A549 (cell line): ENCODE data around the gene ALDH16A1. TPM values are rescaled to one million over a fixed set of nuclear protein-coding genes. Genes with fewer than 3 reads are reported as not detected.

Experiments
- ATAC-seq, 2 experiments: fragments of 200-7000 bp in 1 of 2; fragments of >200 bp in 1 of 2; cut with Nextera tagmentation in 1 of 2; cut with Tn5 transposase in 1 of 2; 3 replicates each; pipeline versions ENCODE4 v1.8.0 to v1.9.1; 2018 to 2020; ENCODE audit warnings: mild to moderate bottlenecking in 1 of 2, moderate library complexity in 1 of 2
- CTCF ChIA-PET: fragments of 300-600 bp; sonication (Branson Sonifier 250); formaldehyde crosslinking; extraction: SDS; loops from one replicate; lab custom pipeline; 2021; ENCODE audit warnings: antibody characterized with exemption, inconsistent platforms; lab: Yijun Ruan, JAX
- POLR2A ChIA-PET: fragments of 350-600 bp; formaldehyde crosslinking; extraction: SDS; loops from one replicate; lab custom pipeline; 2021; ENCODE audit warnings: antibody characterized with exemption, inconsistent platforms; lab: Yijun Ruan, JAX
- DNase-seq, 2 experiments: peaks; one replicate each; pipeline versions ENCODE4 v3.0.0 to v3.0.0-alpha.2; 2011 to 2016; ENCODE audit warnings: low read depth in 1 of 2, low spot score in 1 of 2
- FAIRE-seq: peaks from 2 replicates; lab custom pipeline; 2011; peaks lifted over from hg19 to GRCh38; lab: Jason Lieb, UNC
- H3K27ac ChIP-seq, 2 experiments: fragments of >200 bp; sonication (Bioruptor Twin); formaldehyde crosslinking; 3 replicates each; pipeline ENCODE4 v1.5.1; 2016 to 2017
- H3K4me1 ChIP-seq: fragments of >200 bp; sonication (Bioruptor Twin); formaldehyde crosslinking; 3 replicates; pipeline ENCODE4 v1.6.1; 2016
- H3K4me2 ChIP-seq: fragments of >200 bp; sonication (Bioruptor Twin); formaldehyde crosslinking; 3 replicates; pipeline ENCODE4 v1.6.1; 2016
- H3K4me3 ChIP-seq: fragments of >200 bp; sonication (Bioruptor Twin); formaldehyde crosslinking; 3 replicates; pipeline ENCODE4 v1.5.1; 2016
- H3K9me3 ChIP-seq: fragments of >200 bp; sonication (Bioruptor Twin); formaldehyde crosslinking; 3 replicates; pipeline ENCODE4 v1.6.1; 2016
- CBX8 ChIP-seq: fragments of 200-600 bp; sonication (generic); IDR thresholded peaks from 2 replicates; pipeline ENCODE4 v1.6.1; 2016
- CEBPB ChIP-seq, 2 experiments: fragments of >200 bp in 1 of 2; sonication (Bioruptor Twin) in 1 of 2; formaldehyde crosslinking in 1 of 2; IDR thresholded peaks; 2 replicates each; pipeline ENCODE4 v1.6.1; 2012 to 2016
- CHD2 ChIP-seq: fragments of 150-350 bp; IDR thresholded peaks from 2 replicates; pipeline ENCODE4 v1.6.1; 2014; ENCODE audit warnings: low read length; ENCODE audit not compliant: partially characterized antibody
- CHD4 ChIP-seq: fragments of 200-600 bp; sonication (generic); IDR thresholded peaks from 2 replicates; pipeline ENCODE4 v1.6.1; 2016; ENCODE audit warnings: antibody characterized with exemption, mild to moderate bottlenecking, borderline replicate concordance
- EHMT2 ChIP-seq: fragments of 200-600 bp; sonication (generic); IDR thresholded peaks from 2 replicates; pipeline ENCODE4 v1.6.1; 2016; ENCODE audit warnings: antibody characterized with exemption, low read depth, mild to moderate bottlenecking, moderate library complexity
- ESRRA ChIP-seq: fragments of 150-350 bp; IDR thresholded peaks from 2 replicates; pipeline ENCODE4 v1.6.1; 2014; ENCODE audit warnings: mild to moderate bottlenecking, low read length, borderline replicate concordance
- FOSL2 ChIP-seq, 2 experiments: fragments of 450-650 bp in 1 of 2; fragments of >200 bp in 1 of 2; sonication (Bioruptor Twin) in 1 of 2; formaldehyde crosslinking; IDR thresholded peaks; 2 replicates each; pipeline versions ENCODE4 v1.5.0 to v1.6.1; 2016 to 2020; ENCODE audit warnings: mild to moderate bottlenecking in 1 of 2, moderate library complexity in 1 of 2
- FOXS1 ChIP-seq: fragments of 250-450 bp; sonication (Bioruptor Pico); IDR thresholded peaks from 2 replicates; pipeline ENCODE4 v1.5.0; 2020; ENCODE audit warnings: mild to moderate bottlenecking, moderate library complexity
- HEYL ChIP-seq: fragments of 250-450 bp; sonication (Bioruptor Pico); IDR thresholded peaks from 2 replicates; pipeline ENCODE4 v1.8.0; 2021; ENCODE audit warnings: mild to moderate bottlenecking, moderate library complexity
- HOXA7 ChIP-seq: fragments of 250-450 bp; sonication (Bioruptor Pico); IDR thresholded peaks from 2 replicates; pipeline ENCODE4 v1.5.0; 2020; ENCODE audit warnings: mild to moderate bottlenecking, moderate library complexity
- HOXB5 ChIP-seq: fragments of 250-450 bp; sonication (Bioruptor Pico); IDR thresholded peaks from 2 replicates; pipeline ENCODE4 v1.5.0; 2020; ENCODE audit warnings: mild to moderate bottlenecking, moderate library complexity
- MAFK ChIP-seq: fragments of 450-650 bp; IDR thresholded peaks from 2 replicates; pipeline ENCODE4 v1.6.1; 2014; ENCODE audit not compliant: partially characterized antibody
- MAZ ChIP-seq: fragments of 150-350 bp; IDR thresholded peaks from 2 replicates; pipeline ENCODE4 v1.6.1; 2014; ENCODE audit warnings: antibody characterized with exemption, low read depth, low read length, borderline replicate concordance
- NPAS2 ChIP-seq: fragments of 250-450 bp; sonication (Bioruptor Pico); IDR thresholded peaks from 2 replicates; pipeline ENCODE4 v1.8.0; 2022; ENCODE audit warnings: mild to moderate bottlenecking, moderate library complexity, borderline replicate concordance
- NR3C1 ChIP-seq: fragments of >200 bp; sonication (Bioruptor Twin); formaldehyde crosslinking; IDR thresholded peaks from 3 replicates; pipeline ENCODE4 v1.6.1; 2017
- PBX3 ChIP-seq: IDR thresholded peaks from 2 replicates; pipeline ENCODE4 v1.6.1; 2012
- PHF8 ChIP-seq: fragments of 200-600 bp; sonication (generic); IDR thresholded peaks from 2 replicates; pipeline ENCODE4 v1.6.1; 2016; ENCODE audit warnings: low read depth, mild to moderate bottlenecking, antibody characterized with exemption, moderate library complexity, borderline replicate concordance
- POLR2A ChIP-seq: IDR thresholded peaks from 2 replicates; pipeline ENCODE4 v1.6.1; 2012; ENCODE audit warnings: mild to moderate bottlenecking, low read length
- POLR2AphosphoS2 ChIP-seq: conservative IDR thresholded peaks from 2 replicates; pipeline ENCODE4 v1.6.1; 2012; ENCODE audit warnings: low read length, improper control_type of control experiment, inconsistent platforms
- RARB ChIP-seq: fragments of 250-450 bp; sonication (Bioruptor Pico); IDR thresholded peaks from 2 replicates; pipeline ENCODE4 v1.8.0; 2021; ENCODE audit warnings: mild to moderate bottlenecking, moderate library complexity
- RCOR1 ChIP-seq: fragments of 150-350 bp; IDR thresholded peaks from 2 replicates; pipeline ENCODE4 v1.6.1; 2014; ENCODE audit warnings: antibody characterized with exemption, low read length, low read depth
- USF2 ChIP-seq: fragments of 450-650 bp; IDR thresholded peaks from 2 replicates; pipeline ENCODE4 v1.6.1; 2014; ENCODE audit warnings: antibody characterized with exemption
- ZFP36 ChIP-seq: fragments of 450-650 bp; IDR thresholded peaks from 2 replicates; pipeline ENCODE4 v1.6.1; 2014; ENCODE audit warnings: borderline replicate concordance; ENCODE audit not compliant: partially characterized antibody
- ZNF302 ChIP-seq: fragments of 250-450 bp; sonication (Bioruptor Pico); IDR thresholded peaks from 2 replicates; pipeline ENCODE4 v1.9.0; 2021; ENCODE audit warnings: inconsistent platforms, mild to moderate bottlenecking, moderate library complexity
- WGBS: methylation state at CpG from one replicate; pipeline ENCODE4 v1.1.6; 2017; ENCODE audit errors: missing lambda C conversion rate; 5-methylcytosine and 5-hydroxymethylcytosine counted together
- polyA plus RNA-seq, 4 experiments: library from polyadenylated mRNA; depleted of rRNA in 3 of 4; stranded (reverse); fragments of >200 nt; fragmentation: RNase III in 1 of 4; extraction: RNeasy Plus Mini Kit Qiagen cat#74134 plus additional on column Dnase treatment in 1 of 4; gene quantifications; 2 replicates in 3 of 4; 3 replicates in 1 of 4; pipeline ENCODE4 v1.2.3, GENCODE V29; 2011 to 2017
- TF ChIP-seq, protein P1 (sequence below): IDR thresholded peaks from 2 replicates; pipeline ENCODE4 v1.6.1; 2012

ALDH16A1 gene
- polyA plus RNA-seq, 2 of the 4 experiments (the other 2 are of a cell fraction) = 10.2 to 23.0 TPM

DNA sequence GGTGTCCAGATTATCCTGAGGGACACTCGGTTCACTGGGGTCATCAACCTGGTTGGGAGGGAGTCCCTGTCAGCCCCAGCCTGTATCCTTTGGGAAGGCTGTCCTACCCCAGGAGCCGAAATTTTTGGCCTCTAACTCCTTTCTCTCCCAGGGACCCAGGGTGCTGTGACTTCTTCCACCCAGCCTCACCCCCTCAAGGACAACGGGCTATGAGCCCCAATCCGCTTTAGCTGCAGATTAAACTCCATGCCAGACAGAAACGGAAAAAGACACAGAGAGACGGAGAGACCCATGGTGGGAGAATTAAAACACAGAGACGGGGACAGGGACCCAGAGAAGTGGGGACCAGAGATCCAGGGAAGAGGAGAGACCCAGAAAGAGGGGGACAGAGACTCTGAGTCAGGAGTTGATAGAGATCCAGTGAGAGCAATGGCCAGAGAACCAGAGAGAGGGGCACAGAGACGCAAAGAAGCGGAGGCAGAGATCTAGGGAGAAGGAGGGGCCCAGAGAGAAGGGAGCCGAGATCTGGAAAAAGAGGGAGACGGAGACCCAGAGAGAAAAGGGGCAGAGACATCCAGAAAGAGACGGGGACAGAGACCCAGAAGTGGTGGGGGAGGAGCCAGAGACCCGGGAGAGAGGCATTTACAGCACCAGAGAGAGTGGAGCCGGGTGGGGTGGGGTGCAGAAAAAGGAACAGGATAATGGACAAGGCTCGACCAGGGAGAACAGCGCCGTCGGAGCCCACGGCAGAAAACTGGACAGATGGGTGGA is 12.4 kb upstream of the ALDH16A1 start:
- no peaks in the 10 kb centered on the region for H3K9me3 ChIP-seq
- 31% methylated on average over 19 of the region's 19 CpGs for whole genome bisulfite sequencing
- ChIA-PET POLR2A (interaction anchor here (0.8 kb wide), 1 partner anchor 13 kb away, joined by 3 read pairs; the partner anchor contains the start of gene ALDH16A1), CTCF (interaction anchor here (0.7 to 19.0 kb wide), 10 partner anchors 13 to 249 kb away, joined by 3 to 244 read pairs (median 4); partner anchors contain the start of genes DKKL1, GFY and KASH5)
- peak overlapping the region in 1 of 2 experiments; percentile 57; a peak in 3 of 6 replicates for H3K27ac ChIP-seq
- peak overlapping the region; percentile 99 for H3K4me2 ChIP-seq
- no peak for TF ChIP-seq HOXB5 (CRISPR knock-in tag)
- TF ChIP-seq ZFP36 = peak; percentile 7
- FAIRE-seq (no peak), ATAC-seq (no peak), DNase-seq (no peak)
- peak overlapping the region; percentile 79 for H3K4me3 ChIP-seq
- H3K4me1 ChIP-seq = peaks cover 19% of the 10 kb centered on the region

- H3K4me1 ChIP-seq = peaks cover 19% of the 10 kb centered on the region
- FAIRE-seq (no peak), DNase-seq (peak; percentile 70 to 91), ATAC-seq (peak; percentile 6 to 15; a peak in 5 of 6 replicates)
- H3K9me3 ChIP-seq = no peaks in the 10 kb centered on the region
- ChIA-PET POLR2A (interaction anchor here (0.6 to 0.8 kb wide), 2 partner anchors 10 to 12 kb away, joined by 3 read pairs; partner anchors contain the start of genes ALDH16A1 and PIH1D1), CTCF (interaction anchor here (1.2 to 19.0 kb wide), 10 partner anchors 10 to 129 kb away, joined by 3 to 244 read pairs (median 9); partner anchors contain the start of genes DKKL1, GFY and KASH5)
- H3K27ac ChIP-seq = peak within 1 kb of the TSS; percentile 85 to 89
- TF ChIP-seq POLR2AphosphoS2 (no peak), HEYL (CRISPR knock-in tag) (no peak), CHD4 (no peak), NPAS2 (no peak), EHMT2 (no peak), POLR2A (no peak), PHF8 (no peak), RCOR1 (no peak), MAZ (no peak), PBX3 (no peak), NR3C1 (no peak), HOXA7 (CRISPR knock-in tag) (no peak), ZNF302 (CRISPR knock-in tag) (no peak), RARB (CRISPR knock-in tag) (no peak), CEBPB (IDR thresholded peaks at IDR 0.05) (no peak), FOXS1 (CRISPR knock-in tag) (no peak)
- TF ChIP-seq, protein P1, sequence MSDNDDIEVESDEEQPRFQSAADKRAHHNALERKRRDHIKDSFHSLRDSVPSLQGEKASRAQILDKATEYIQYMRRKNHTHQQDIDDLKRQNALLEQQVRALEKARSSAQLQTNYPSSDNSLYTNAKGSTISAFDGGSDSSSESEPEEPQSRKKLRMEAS = no peak
- WGBS = 11% methylated on average over 22 of the region's 56 CpGs
- H3K4me3 ChIP-seq = peak within 1 kb of the TSS; percentile 79
- peak within 1 kb of the TSS; percentile 99 for H3K4me2 ChIP-seq
Measured at GRCh38 chr19:49441210-49441959, 11.6 kb upstream of the ALDH16A1 start, which contains the start of gene SLC17A7. TSS of gene SLC17A7 (minus strand) at chr19:49441527. CDS start at chr19:49441379, 148 bp downstream.

GRCh38 chr19:49441960-49442350 is 11.1 kb upstream of the ALDH16A1 start:
- no peak for FAIRE-seq
- peak overlapping the region in 1 of 2 experiments; percentile 89; a peak in 3 of 6 replicates for H3K27ac ChIP-seq
- ChIA-PET CTCF (interaction anchor here (1.2 to 19.0 kb wide), 13 partner anchors 10 to 128 kb away, joined by 3 to 244 read pairs (median 8); partner anchors contain the start of genes DKKL1, GFY and KASH5), POLR2A (interaction anchor here (0.6 to 1.3 kb wide), 2 partner anchors 10 kb away, joined by 3 to 7 read pairs; partner anchors contain the start of gene PIH1D1)
- peaks cover 19% of the 10 kb centered on the region for H3K4me1 ChIP-seq
- peak overlapping the region; percentile 99 for H3K4me2 ChIP-seq
- WGBS = 36% methylated on average over 14 of the region's 14 CpGs
- ATAC-seq = no peak
- H3K4me3 ChIP-seq = peak overlapping the region; percentile 79
- no peaks in the 10 kb centered on the region for H3K9me3 ChIP-seq
- DNase-seq = no peak
- TF ChIP-seq MAFK (no peak), EHMT2 (no peak), ESRRA (no peak), USF2 (no peak), FOSL2 (IDR thresholded peaks at IDR 0.05) (no peak), FOSL2 (CRISPR knock-in tag; IDR thresholded peaks at IDR 0.05) (no peak), PBX3 (no peak), POLR2A (no peak), FOXS1 (CRISPR knock-in tag) (no peak), HOXA7 (CRISPR knock-in tag) (no peak), CHD2 (no peak), CBX8 (no peak)
